ENCODE data around the gene NUTF2. TPM values are rescaled to one million over a fixed set of nuclear protein-coding genes. Genes with fewer than 3 reads are reported as not detected.

The NUTF2 gene
- total RNA-seq (2013; cell fraction: nucleolus; rRNA removed) = 39.9 and 49.1 TPM in 2 replicates
- total RNA-seq (2014; rRNA removed) (116 and 120 TPM in 2 replicates), total RNA-seq (2014; rRNA removed; fragmentation: Illumina TruSeq; extraction: Trizol) (113 and 129 TPM in 2 replicates), total RNA-seq (2021) (128 and 130 TPM in 2 replicates), polyA plus RNA-seq (2011; rRNA removed) (83.7 and 155 TPM in 2 replicates), polyA plus RNA-seq (2014; fragmentation: Illumina TruSeq; extraction: Trizol) (152 and 185 TPM in 2 replicates), polyA plus RNA-seq (2014; fragmentation: Nextera tagmentation; extraction: Ambion mirVana) (100 to 1,000 TPM; 220 to 245 TPM), polyA plus RNA-seq (2014; rRNA removed) (212 and 231 TPM in 2 replicates), polyA plus RNA-seq (2016; fragmentation: Nextera tagmentation; extraction: Ambion mirVana) (100 to 1,000 TPM; 323 to 342 TPM), polyA minus RNA-seq (2011; rRNA and poly(A)+ RNA removed) (273 and 286 TPM in 2 replicates), Bru-seq, nascent RNA (percentile 66 among the genes with signal in this experiment), BruChase-seq, experiment 1, labeled RNA remaining after a 6-hour chase (percentile 75 among the genes with signal in this experiment), BruChase-seq, experiment 2, labeled RNA remaining after a 2-hour chase (percentile 70 among the genes with signal in this experiment)
- polyA plus RNA-seq (2011; ENCODE audit: low read depth) = 66.0 TPM
- polyA plus RNA-seq (2011; cell fraction: cytosol; rRNA removed) = 219 and 321 TPM in 2 replicates
- polyA plus RNA-seq (2011; cell fraction: nucleus; rRNA removed) = 147 and 148 TPM in 2 replicates
- polyA plus RNA-seq (2012) = 129 and 131 TPM in 2 replicates
- polyA minus RNA-seq (2011; cell fraction: cytosol; rRNA and poly(A)+ RNA removed) = 99.0 and 131 TPM in 2 replicates
- 32.8 and 49.0 TPM in 2 replicates for polyA minus RNA-seq (2011; cell fraction: nucleus; rRNA and poly(A)+ RNA removed)
- long read RNA-seq, experiment 1, transcript NUTF2-201 (5 exons, 2,321 nt) = major isoform, 140 of 164 reads
- long read RNA-seq, experiment 1, transcript NUTF2-208 (1 exons, 2,608 nt) = minor isoform, 8 of 164 reads
- long read RNA-seq, experiment 1, partial matches to known transcripts = 8 of 164 reads
- long read RNA-seq, experiment 1, other reads (novel, unspliced or antisense) = 5 of 164 reads
- long read RNA-seq, experiment 2, transcript NUTF2-201 (5 exons, 2,321 nt) = major isoform, 241 of 268 reads
- long read RNA-seq, experiment 2, transcript NUTF2-208 (1 exons, 2,608 nt) = minor isoform, 7 of 268 reads
- long read RNA-seq, experiment 2, partial matches to known transcripts = 12 of 268 reads
- long read RNA-seq, experiment 2, other reads (novel, unspliced or antisense) = 7 of 268 reads

GRCh38 chr16:67846320-67847063, at the start of gene NUTF2:
Gene NUTF2, plus strand, starts transcription at chr16:67846933. Its CDS starts 18,198 bp downstream, at chr16:67865131.
- intact Hi-C loops (cut with micrococcal nuclease; ENCODE audit: unreplicated experiment) = loop anchor here (1.0 to 2.0 kb wide), 3 partner anchors 27 to 284 kb away; partner anchors contain the start of genes CTCF, EDC4 and PSMB10
- Histone ChIP-seq H3K4me3 (peak within 1 kb of the TSS; percentile 84), H2AFZ (ENCODE audit: control insufficient read depth, low read depth, low read length) (peak within 1 kb of the TSS; percentile 93), H3K27me3 (replicated peaks in 1 of 2; ENCODE audit: control insufficient read depth in 2 of 2, insufficient read depth in 2 of 2, low read length in 1 of 2) (no peaks in the 10 kb centered on the region), H3K9ac (ENCODE audit: control insufficient read depth, insufficient read depth, low read length) (peak within 1 kb of the TSS; percentile 77), H3K27ac (ENCODE audit: control insufficient read depth, insufficient read depth) (peak within 1 kb of the TSS; percentile 81), H3K4me1 (ENCODE audit: control insufficient read depth, insufficient read depth, low read length) (peaks cover 28% of the 10 kb centered on the region), H4K20me1 (ENCODE audit: control insufficient read depth, insufficient read depth) (no peaks in the 10 kb centered on the region), H3K4me2 (ENCODE audit: control insufficient read depth, insufficient read depth) (peak within 1 kb of the TSS; percentile 90), H3K9me3 (replicated peaks; ENCODE audit: control insufficient read depth, insufficient read depth, low read length) (no peaks in the 10 kb centered on the region), H3K36me3 (ENCODE audit: control insufficient read depth in 2 of 2, insufficient read depth in 2 of 2, low read length in 1 of 2) (peaks cover 0 to 7% of the 10 kb centered on the region in 2 experiments; a peak in 2 of 4 replicates), H3K79me2 (ENCODE audit: control insufficient read depth, insufficient read depth, low read length) (peaks cover 62% of the 10 kb centered on the region)
- WGBS (ENCODE audit: insufficient coverage, insufficient replicate concordance, low lambda C conversion rate, missing lambda C conversion rate) = 0% methylated on average over 31 of the region's 57 CpGs
- peak; percentile 75 for ATAC-seq
- CTCF ChIA-PET = interaction anchor here (0.7 to 2.8 kb wide), 6 partner anchors 12 to 195 kb away, joined by 3 to 24 read pairs (median 4); no protein-coding TSS in a partner anchor
- BruUV-seq (replicated peaks) = no TSS peak
- in situ Hi-C loops (cut with MboI) = no loop called here
- POLR2A ChIA-PET = interaction anchor here (0.7 to 3.3 kb wide), 10 partner anchors 9 to 186 kb away, joined by 3 to 29 read pairs (median 4); partner anchors contain the start of genes ACD, EDC4, RANBP10 and TSNAXIP1
- SMC1A ChIA-PET (ENCODE audit: uncharacterized antibody, unreplicated experiment) = interaction anchor here (0.9 to 1.9 kb wide), 6 partner anchors 10 to 90 kb away, joined by 3 to 8 read pairs (median 4); partner anchors contain the start of genes EDC4 and PSMB10
- FAIRE-seq = peak; percentile 72
- RAD21 ChIA-PET (ENCODE audit: unreplicated experiment) = interaction anchor here (0.7 to 1.4 kb wide), 5 partner anchors 37 to 238 kb away, joined by 3 to 4 read pairs (median 3); partner anchors contain the start of genes NFATC3, RANBP10 and TSNAXIP1
- peak; percentile 85 for DNase-seq (ENCODE audit: low read depth, low spot score)
- TF ChIP-seq ZBTB40 (IDR thresholded peaks at IDR 0.05; ENCODE audit: borderline replicate concordance) = peak; percentile 83
- no peak for TF ChIP-seq REST (IDR thresholded peaks at IDR 0.05; ENCODE audit: low read depth, low read length)
- no peak for TF ChIP-seq IRF3 (IDR thresholded peaks at IDR 0.05)
- peak in 1 of 2 experiments; percentile 10; a peak in 1 of 4 replicates for TF ChIP-seq EP300 (IDR thresholded peaks at IDR 0.05; ENCODE audit: borderline replicate concordance in 1 of 2, control insufficient read depth in 1 of 2, low read depth in 2 of 2, low read length in 2 of 2)
- no peak for TF ChIP-seq CEBPB (IDR thresholded peaks at IDR 0.05; ENCODE audit: borderline replicate concordance in 1 of 2, low read depth in 2 of 2, low read length in 2 of 2)
- TF ChIP-seq YY1 (IDR thresholded peaks at IDR 0.05; ENCODE audit: low read depth, low read length) = peak; percentile 88

Data from GM12878 (cell line).